ENCODE data around the gene KLHL29. TPM values are rescaled to one million over a fixed set of nuclear protein-coding genes. Genes with fewer than 3 reads are reported as not detected.

Gene KLHL29
- total RNA-seq, 1 experiment from 2014 or later, result 7.7 TPM

DNA sequence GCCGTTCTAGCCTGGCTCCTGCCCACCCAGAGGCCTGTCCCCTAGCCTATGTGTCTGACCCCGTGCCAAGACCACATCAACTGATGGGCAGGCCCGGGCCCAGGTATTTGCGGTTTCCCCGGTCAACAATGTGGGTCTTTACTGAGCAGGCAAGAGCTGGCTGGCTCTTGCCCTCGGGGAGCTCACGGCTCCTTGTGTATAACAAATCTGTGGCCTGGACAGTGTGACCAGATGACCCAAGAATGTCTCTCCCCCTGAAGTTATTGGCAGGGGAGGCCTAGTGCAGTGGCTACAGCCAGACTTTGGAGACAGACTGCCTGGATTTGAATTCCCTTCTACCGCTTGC is 179.6 kb downstream of the KLHL29 start:
- no TSS peak for BruUV-seq (replicated peaks)
- POLR2A ChIA-PET, result no interaction called here

DNA sequence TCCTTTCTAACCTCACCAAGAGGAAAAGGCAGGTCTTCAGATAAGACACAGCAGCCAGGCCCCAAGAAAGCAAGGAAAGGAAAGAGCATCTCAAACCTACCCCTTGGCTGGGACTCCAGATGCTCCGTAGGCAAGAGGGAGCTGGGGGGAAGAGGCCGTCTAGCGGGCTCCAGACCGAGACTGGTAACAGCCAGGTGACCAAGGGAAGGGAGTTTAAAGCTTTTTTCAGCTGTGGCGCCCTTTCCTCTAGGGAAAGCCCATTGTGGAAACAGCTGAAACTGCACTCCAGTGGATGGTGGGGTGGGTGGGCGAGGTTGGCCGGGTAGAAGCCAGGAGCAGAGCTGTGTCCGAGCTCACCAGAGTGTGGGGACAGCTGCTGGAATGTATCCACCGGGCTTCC is 180.4 kb downstream of the KLHL29 start:
- in situ Hi-C loops (cut with HindIII; ENCODE audit: low pct_unique_long_range_greater_than_20kb, low sequenced_read_pairs) (no loop called here), intact Hi-C loops (cut with micrococcal nuclease; ENCODE audit: unreplicated experiment) (no loop called here)
- Histone ChIP-seq H3K4me3 (ENCODE audit: low read depth in 2 of 2, low read length in 2 of 2) (no peak overlapping the region), H3K4me1 (ENCODE audit: control insufficient read depth, insufficient read depth, low read length) (no peaks in the 10 kb centered on the region), H3K27me3 (ENCODE audit: control insufficient read depth, insufficient read depth, low read length) (no peaks in the 10 kb centered on the region), H3K36me3 (ENCODE audit: control insufficient read depth, insufficient read depth, low read length) (no peaks in the 10 kb centered on the region), H3K27ac (ENCODE audit: low read length) (no peak overlapping the region), H3K9me3 (ENCODE audit: control insufficient read depth, insufficient read depth, low read depth, low read length) (no peaks in the 10 kb centered on the region)
- ChIA-PET CTCF (no interaction called here), POLR2A (no interaction called here)
- no peak for ATAC-seq
- TF ChIP-seq POLR2AphosphoS5 (IDR thresholded peaks at IDR 0.05; ENCODE audit: low read depth, low read length) (no peak), SIN3A (IDR thresholded peaks at IDR 0.05; ENCODE audit: borderline replicate concordance, insufficient read depth, low read depth, low read length) (no peak), TCF7L2 (IDR thresholded peaks at IDR 0.05; ENCODE audit: low read depth, low read length) (no peak)
- TF ChIP-seq, protein P1, sequence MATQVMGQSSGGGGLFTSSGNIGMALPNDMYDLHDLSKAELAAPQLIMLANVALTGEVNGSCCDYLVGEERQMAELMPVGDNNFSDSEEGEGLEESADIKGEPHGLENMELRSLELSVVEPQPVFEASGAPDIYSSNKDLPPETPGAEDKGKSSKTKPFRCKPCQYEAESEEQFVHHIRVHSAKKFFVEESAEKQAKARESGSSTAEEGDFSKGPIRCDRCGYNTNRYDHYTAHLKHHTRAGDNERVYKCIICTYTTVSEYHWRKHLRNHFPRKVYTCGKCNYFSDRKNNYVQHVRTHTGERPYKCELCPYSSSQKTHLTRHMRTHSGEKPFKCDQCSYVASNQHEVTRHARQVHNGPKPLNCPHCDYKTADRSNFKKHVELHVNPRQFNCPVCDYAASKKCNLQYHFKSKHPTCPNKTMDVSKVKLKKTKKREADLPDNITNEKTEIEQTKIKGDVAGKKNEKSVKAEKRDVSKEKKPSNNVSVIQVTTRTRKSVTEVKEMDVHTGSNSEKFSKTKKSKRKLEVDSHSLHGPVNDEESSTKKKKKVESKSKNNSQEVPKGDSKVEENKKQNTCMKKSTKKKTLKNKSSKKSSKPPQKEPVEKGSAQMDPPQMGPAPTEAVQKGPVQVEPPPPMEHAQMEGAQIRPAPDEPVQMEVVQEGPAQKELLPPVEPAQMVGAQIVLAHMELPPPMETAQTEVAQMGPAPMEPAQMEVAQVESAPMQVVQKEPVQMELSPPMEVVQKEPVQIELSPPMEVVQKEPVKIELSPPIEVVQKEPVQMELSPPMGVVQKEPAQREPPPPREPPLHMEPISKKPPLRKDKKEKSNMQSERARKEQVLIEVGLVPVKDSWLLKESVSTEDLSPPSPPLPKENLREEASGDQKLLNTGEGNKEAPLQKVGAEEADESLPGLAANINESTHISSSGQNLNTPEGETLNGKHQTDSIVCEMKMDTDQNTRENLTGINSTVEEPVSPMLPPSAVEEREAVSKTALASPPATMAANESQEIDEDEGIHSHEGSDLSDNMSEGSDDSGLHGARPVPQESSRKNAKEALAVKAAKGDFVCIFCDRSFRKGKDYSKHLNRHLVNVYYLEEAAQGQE (IDR thresholded peaks at IDR 0.05; ENCODE audit: insufficient read depth in 1 of 2, low read depth in 2 of 2, low read length in 1 of 2), result no peak
- TF ChIP-seq, protein P2, sequence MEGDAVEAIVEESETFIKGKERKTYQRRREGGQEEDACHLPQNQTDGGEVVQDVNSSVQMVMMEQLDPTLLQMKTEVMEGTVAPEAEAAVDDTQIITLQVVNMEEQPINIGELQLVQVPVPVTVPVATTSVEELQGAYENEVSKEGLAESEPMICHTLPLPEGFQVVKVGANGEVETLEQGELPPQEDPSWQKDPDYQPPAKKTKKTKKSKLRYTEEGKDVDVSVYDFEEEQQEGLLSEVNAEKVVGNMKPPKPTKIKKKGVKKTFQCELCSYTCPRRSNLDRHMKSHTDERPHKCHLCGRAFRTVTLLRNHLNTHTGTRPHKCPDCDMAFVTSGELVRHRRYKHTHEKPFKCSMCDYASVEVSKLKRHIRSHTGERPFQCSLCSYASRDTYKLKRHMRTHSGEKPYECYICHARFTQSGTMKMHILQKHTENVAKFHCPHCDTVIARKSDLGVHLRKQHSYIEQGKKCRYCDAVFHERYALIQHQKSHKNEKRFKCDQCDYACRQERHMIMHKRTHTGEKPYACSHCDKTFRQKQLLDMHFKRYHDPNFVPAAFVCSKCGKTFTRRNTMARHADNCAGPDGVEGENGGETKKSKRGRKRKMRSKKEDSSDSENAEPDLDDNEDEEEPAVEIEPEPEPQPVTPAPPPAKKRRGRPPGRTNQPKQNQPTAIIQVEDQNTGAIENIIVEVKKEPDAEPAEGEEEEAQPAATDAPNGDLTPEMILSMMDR (IDR thresholded peaks at IDR 0.05), result no peak
- DNase-seq (ENCODE audit: low read depth, low spot score), result no peak
- no TSS peak for BruUV-seq (replicated peaks)

More for the DNA sequence above, 179.6 kb downstream of the KLHL29 start:
- Histone ChIP-seq H3K36me3 (ENCODE audit: control insufficient read depth, insufficient read depth, low read length) (no peaks in the 10 kb centered on the region), H3K9me3 (ENCODE audit: control insufficient read depth, insufficient read depth, low read depth, low read length) (no peaks in the 10 kb centered on the region), H3K27ac (ENCODE audit: low read length) (no peak overlapping the region), H3K4me1 (ENCODE audit: control insufficient read depth, insufficient read depth, low read length) (no peaks in the 10 kb centered on the region), H3K4me3 (ENCODE audit: low read depth in 2 of 2, low read length in 2 of 2) (no peak overlapping the region), H3K27me3 (ENCODE audit: control insufficient read depth, insufficient read depth, low read length) (no peaks in the 10 kb centered on the region)
- DNase-seq (ENCODE audit: low read depth, low spot score) (no peak), ATAC-seq (no peak)
- intact Hi-C loops (cut with micrococcal nuclease; ENCODE audit: unreplicated experiment) (no loop called here), in situ Hi-C loops (cut with HindIII; ENCODE audit: low pct_unique_long_range_greater_than_20kb, low sequenced_read_pairs) (no loop called here)
- CTCF ChIA-PET, result no interaction called here
- TF ChIP-seq, protein P1 (IDR thresholded peaks at IDR 0.05; ENCODE audit: insufficient read depth in 1 of 2, low read depth in 2 of 2, low read length in 1 of 2), result no peak
- no peak for TF ChIP-seq TCF7L2 (IDR thresholded peaks at IDR 0.05; ENCODE audit: low read depth, low read length)
- no peak for TF ChIP-seq POLR2AphosphoS5 (IDR thresholded peaks at IDR 0.05; ENCODE audit: low read depth, low read length)
- no peak for TF ChIP-seq SIN3A (IDR thresholded peaks at IDR 0.05; ENCODE audit: borderline replicate concordance, insufficient read depth, low read depth, low read length)
- TF ChIP-seq, protein P2 (IDR thresholded peaks at IDR 0.05), result no peak

Measured in Panc1 (cell line).